Gastrocnemius medialis (tissue), 4 donors: Measurements from ENCODE around the gene ZNF763. TPM values are rescaled to one million over a fixed set of nuclear protein-coding genes. Genes with fewer than 3 reads are reported as not detected.
"Not testable (repeated sequence)": the region's sequence is repeated elsewhere in the genome, so short reads cannot be mapped to it uniquely, and the experiment has no call there.

Experiments
- ATAC-seq, 2 donors: fragments of 150-250 bp; one replicate each; pipeline ENCODE4 v1.9.1; 2016
- DNase-seq, 2 donors: peaks; one replicate each; pipeline ENCODE4 v3.0.0-alpha.2; 2019
- H3K27ac ChIP-seq, 4 donors: fragments of 200-600 bp; sonication (generic); 1 replicate in 1 of 4; 2 replicates in 3 of 4; pipeline ENCODE4 v1.5.1; 2016 to 2018; ENCODE audit warnings: mild to moderate bottlenecking in 2 of 4, moderate library complexity in 1 of 4
- H3K27me3 ChIP-seq, 3 donors: fragments of 200-600 bp; sonication (generic) in 2 of 3; 1 replicate in 1 of 3; 2 replicates in 2 of 3; pipeline versions ENCODE4 v1.5.1 to v1.6.0; 2016 to 2019; ENCODE audit warnings: mild to moderate bottlenecking in 1 of 3, moderate library complexity in 1 of 3
- H3K36me3 ChIP-seq, 2 donors: fragments of 200-600 bp; sonication (generic) in 1 of 2; one replicate each; pipeline ENCODE4 v1.5.1; 2017 to 2018
- H3K4me1 ChIP-seq, 2 donors: fragments of 200-600 bp; sonication (generic) in 1 of 2; one replicate each; pipeline ENCODE4 v1.5.1; 2016 to 2017; ENCODE audit warnings: mild to moderate bottlenecking in 2 of 2
- H3K4me3 ChIP-seq, 4 donors: fragments of 200-600 bp; sonication (generic) in 3 of 4; 1 replicate in 1 of 4; 2 replicates in 3 of 4; pipeline ENCODE4 v1.5.1; 2016 to 2019; ENCODE audit warnings: mild to moderate bottlenecking in 2 of 4
- H3K9me3 ChIP-seq, 3 donors: fragments of 200-600 bp; sonication (generic) in 2 of 3; 1 replicate in 1 of 3; 2 replicates in 2 of 3; pipeline ENCODE4 v1.5.1; 2016 to 2019
- POLR2A ChIP-seq, 2 donors: fragments of 450-650 bp; IDR thresholded peaks; one replicate each; pipeline ENCODE4 v1.6.1; 2017; ENCODE audit warnings: antibody characterized with exemption in 2 of 2, mild to moderate bottlenecking in 2 of 2, moderate library complexity in 2 of 2
- in situ Hi-C, 4 donors: fragments of 200-750 bp; cut with MboI; loops; one replicate each; pipeline versions ENCODE4 v1.15.0 to v1.8.0; 2017; ENCODE audit warnings: low sequenced_read_pairs in 4 of 4
- intact Hi-C: fragments of 100-400 bp; cut with DNase I; formaldehyde crosslinking; loops from one replicate; pipeline ENCODE4 v1.15.1; 2023; ENCODE audit warnings: low total_unique reads
- total RNA-seq, 4 donors: library from RNA; depleted of rRNA; stranded (reverse); fragments of >200 nt; gene quantifications; one replicate each; pipeline versions ENCODE4 v1.1.0 to v1.2.3, GENCODE V29; 2016
- TF ChIP-seq, protein P1 (sequence below), 5 experiments: fragments of 450-650 bp in 3 of 5; fragments of 200-600 bp in 2 of 5; sonication (generic) in 2 of 5; IDR thresholded peaks in 4 of 5; conservative IDR thresholded peaks in 1 of 5; 1 replicate in 4 of 5; 2 replicates in 1 of 5; pipeline ENCODE4 v1.5.1; 2016 to 2019; ENCODE audit warnings: antibody characterized with exemption in 5 of 5, mild to moderate bottlenecking in 3 of 5, moderate library complexity in 3 of 5

The ZNF763 gene
- total RNA-seq, 4 donors from 2014 or later, result 0.46 to 0.80 (median 0.54) TPM

DNA sequence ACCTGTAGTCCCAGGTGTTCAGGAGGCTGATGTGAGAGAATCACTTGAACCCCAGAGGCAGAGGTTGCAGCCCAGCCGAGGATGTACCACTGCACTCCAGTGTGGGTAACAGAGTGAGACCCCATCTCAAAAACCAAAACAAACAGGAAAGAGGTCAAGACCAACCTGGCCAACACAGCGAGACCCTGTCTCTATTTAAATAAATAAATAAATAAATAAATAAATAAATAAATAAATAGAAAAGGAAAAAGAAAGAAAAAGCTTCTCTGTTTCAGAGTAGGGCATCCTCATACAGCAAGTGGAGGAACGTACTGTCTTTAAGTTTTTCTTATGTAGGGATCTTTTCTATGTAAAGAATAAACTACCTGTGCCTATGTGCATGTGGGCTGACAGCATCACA lies 37.6 kb upstream of the ZNF763 start:
- Histone ChIP-seq H3K36me3 (no peaks in the 10 kb centered on the region), H3K9me3 (no peaks in the 10 kb centered on the region), H3K27ac (no peak overlapping the region), H3K4me3 (no peak overlapping the region), H3K4me1 (peaks cover 4 to 20% of the 10 kb centered on the region in 2 donors), H3K27me3 (no peaks in the 10 kb centered on the region)
- DNase-seq (no peak), ATAC-seq (no peak)
- in situ Hi-C loops (no loop called here), intact Hi-C loops (loop anchor here (10.0 kb wide), 1 partner anchor 138 kb away; the partner anchor contains the start of gene ZNF844)
- TF ChIP-seq POLR2A (IDR thresholded peaks at IDR 0.05), result no peak
- TF ChIP-seq, protein P1, sequence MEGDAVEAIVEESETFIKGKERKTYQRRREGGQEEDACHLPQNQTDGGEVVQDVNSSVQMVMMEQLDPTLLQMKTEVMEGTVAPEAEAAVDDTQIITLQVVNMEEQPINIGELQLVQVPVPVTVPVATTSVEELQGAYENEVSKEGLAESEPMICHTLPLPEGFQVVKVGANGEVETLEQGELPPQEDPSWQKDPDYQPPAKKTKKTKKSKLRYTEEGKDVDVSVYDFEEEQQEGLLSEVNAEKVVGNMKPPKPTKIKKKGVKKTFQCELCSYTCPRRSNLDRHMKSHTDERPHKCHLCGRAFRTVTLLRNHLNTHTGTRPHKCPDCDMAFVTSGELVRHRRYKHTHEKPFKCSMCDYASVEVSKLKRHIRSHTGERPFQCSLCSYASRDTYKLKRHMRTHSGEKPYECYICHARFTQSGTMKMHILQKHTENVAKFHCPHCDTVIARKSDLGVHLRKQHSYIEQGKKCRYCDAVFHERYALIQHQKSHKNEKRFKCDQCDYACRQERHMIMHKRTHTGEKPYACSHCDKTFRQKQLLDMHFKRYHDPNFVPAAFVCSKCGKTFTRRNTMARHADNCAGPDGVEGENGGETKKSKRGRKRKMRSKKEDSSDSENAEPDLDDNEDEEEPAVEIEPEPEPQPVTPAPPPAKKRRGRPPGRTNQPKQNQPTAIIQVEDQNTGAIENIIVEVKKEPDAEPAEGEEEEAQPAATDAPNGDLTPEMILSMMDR (IDR thresholded peaks at IDR 0.05 in 4 of 5, conservative IDR thresholded peaks at IDR 0.05 in 1 of 5), result no peak

DNA sequence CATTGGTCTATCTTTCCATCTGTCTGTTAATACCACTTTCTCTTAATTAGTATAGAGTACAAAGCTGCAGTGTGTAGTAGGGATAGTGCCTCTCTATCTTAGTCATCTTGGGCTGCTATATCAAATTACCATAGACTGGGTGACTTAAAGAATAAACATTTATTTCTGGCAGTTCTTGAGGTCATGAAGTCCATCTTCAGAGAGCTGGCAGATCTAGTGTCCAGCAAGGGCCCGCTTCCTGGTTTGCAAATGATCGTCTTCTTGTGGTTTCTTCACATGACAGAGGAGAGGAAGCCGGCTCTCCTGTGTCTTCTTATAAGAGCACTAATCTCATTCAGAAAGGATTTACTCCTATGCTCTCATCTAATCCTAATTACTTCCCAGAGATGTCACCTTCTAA lies 33.8 kb upstream of the ZNF763 start:
- intact Hi-C loops (no loop called here), in situ Hi-C loops (no loop called here)
- Histone ChIP-seq H3K36me3 (no peaks in the 10 kb centered on the region), H3K27ac (no peak overlapping the region), H3K4me3 (no peak overlapping the region), H3K4me1 (peaks cover under 1 to 4% of the 10 kb centered on the region in 2 donors), H3K9me3 (no peaks in the 10 kb centered on the region), H3K27me3 (no peaks in the 10 kb centered on the region)
- TF ChIP-seq POLR2A (IDR thresholded peaks at IDR 0.05), result no peak
- TF ChIP-seq, protein P1 (IDR thresholded peaks at IDR 0.05 in 4 of 5, conservative IDR thresholded peaks at IDR 0.05 in 1 of 5), result no peak
- DNase-seq (no peak), ATAC-seq (no peak)

- H3K27ac ChIP-seq, result no peak overlapping the region
- in situ Hi-C loops (no loop called here), intact Hi-C loops (no loop called here)
- H3K4me1 ChIP-seq, result no peaks in the 10 kb centered on the region
- TF ChIP-seq, protein P1 (IDR thresholded peaks at IDR 0.05 in 4 of 5, conservative IDR thresholded peaks at IDR 0.05 in 1 of 5), result no peak
- TF ChIP-seq POLR2A (IDR thresholded peaks at IDR 0.05), result no peak
- H3K36me3 ChIP-seq, result no peaks in the 10 kb centered on the region
- H3K9me3 ChIP-seq, result no peaks in the 10 kb centered on the region
- ATAC-seq (no peak), DNase-seq (no peak)
- no peaks in the 10 kb centered on the region for H3K27me3 ChIP-seq
- H3K4me3 ChIP-seq, result no peak overlapping the region
Measured at GRCh38 chr19:11931513-11931912, 33.3 kb upstream of the ZNF763 start.

DNA sequence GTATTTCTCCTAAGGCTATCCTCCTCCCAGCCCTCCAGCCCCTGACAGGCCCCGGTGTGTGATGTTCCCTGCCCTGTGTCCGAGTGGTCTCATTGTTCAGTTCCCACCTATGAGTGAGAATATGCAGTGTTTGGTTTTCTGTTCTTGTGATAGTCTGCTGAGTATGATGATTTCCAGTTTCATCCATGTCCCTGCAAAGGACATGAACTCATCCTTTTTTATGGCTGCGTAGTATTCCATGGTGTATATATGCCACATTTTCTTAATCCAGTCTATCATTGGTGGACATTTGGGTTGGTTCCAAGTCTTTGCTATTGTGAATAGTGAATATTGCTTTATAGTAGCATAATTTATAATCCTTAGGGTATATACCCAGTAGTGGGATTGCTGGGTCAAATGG lies 29.0 kb upstream of the ZNF763 start:
- intact Hi-C loops, H3K4me3 ChIP-seq, H3K27me3 ChIP-seq, H3K36me3 ChIP-seq, H3K9me3 ChIP-seq, H3K4me1 ChIP-seq, H3K27ac ChIP-seq, in situ Hi-C loops, ATAC-seq, DNase-seq: not testable (repeated sequence)

GRCh38 chr19:11938383-11938782 lies 26.5 kb upstream of the ZNF763 start:
- Histone ChIP-seq H3K9me3 (peaks cover 6 to 31% (median 15%) of the 10 kb centered on the region in 3 donors), H3K36me3 (peaks cover 0 to 17% of the 10 kb centered on the region in 2 donors)
- intact Hi-C loops, H3K27ac ChIP-seq, in situ Hi-C loops, H3K27me3 ChIP-seq, H3K4me3 ChIP-seq, H3K4me1 ChIP-seq, DNase-seq, ATAC-seq: not testable (repeated sequence)

- H3K4me3 ChIP-seq, ATAC-seq, DNase-seq, H3K27ac ChIP-seq, intact Hi-C loops, in situ Hi-C loops, H3K27me3 ChIP-seq, H3K4me1 ChIP-seq: not testable (repeated sequence)
- Histone ChIP-seq H3K36me3 (peaks cover 0 to 45% of the 10 kb centered on the region in 2 donors), H3K9me3 (peaks cover 12 to 60% (median 37%) of the 10 kb centered on the region in 3 donors)
Measured at GRCh38 chr19:11941361-11941887, 23.4 kb upstream of the ZNF763 start.
